K562 (cell line): ENCODE data around the gene PLCL1. TPM values are rescaled to one million over a fixed set of nuclear protein-coding genes. Genes with fewer than 3 reads are reported as not detected.
A peak's percentile ranks its signal among the peaks of the same experiment; 100 is the strongest.

Experiments used
- MAFG ChIP-seq: fragments of 450-650 bp; conservative IDR thresholded peaks from 2 replicates; pipeline ENCODE4 v1.6.1; 2016; ENCODE audit warnings: missing genetic modification characterization, missing compliant biosample characterization
- SPI1 ChIP-seq: IDR thresholded peaks from 2 replicates; pipeline ENCODE4 v1.6.1; 2011; ENCODE audit warnings: low read depth, low read length, control low read depth, borderline replicate concordance
- XRCC4 ChIP-seq: IDR thresholded peaks from one replicate; pipeline ENCODE4 v1.6.1; 2011; ENCODE audit not compliant: insufficient read depth, insufficient read length; ENCODE audit errors: extremely low read depth
- polyA plus RNA-seq, 8 experiments: library from polyadenylated mRNA; depleted of rRNA in 4 of 8; stranded (reverse) in 5 of 8; unstranded in 3 of 8; fragments of >200 nt; fragmentation: Nextera tagmentation in 2 of 8; fragmentation: Illumina TruSeq in 1 of 8; extraction: Ambion mirVana in 2 of 8; extraction: Trizol in 1 of 8; gene quantifications; 2 replicates each; pipeline versions ENCODE4 v1.2.1 to v1.2.3, GENCODE V29; 2011 to 2014; ENCODE audit warnings: inconsistent platforms in 1 of 8, missing spikeins in 1 of 8
- total RNA-seq, 7 experiments: library from RNA; depleted of rRNA in 6 of 7; stranded (reverse); fragments of >200 nt in 6 of 7; fragmentation: Illumina TruSeq in 2 of 7; extraction: Trizol in 2 of 7; gene quantifications; 2 replicates each; pipeline versions ENCODE4 v1.2.1 to v1.2.3, GENCODE V29; 2011 to 2021; ENCODE audit warnings: low replicate concordance in 1 of 7
- TF ChIP-seq, protein P1 (sequence below): fragments of 250-450 bp; sonication (Bioruptor Pico); IDR thresholded peaks from 2 replicates; pipeline ENCODE4 v1.4.0; 2020

PLCL1 gene
- total and polyA plus RNA-seq, 9 of the 15 experiments (the other 6 are each of a cell fraction or from before 2014, with no cell fraction given): 2.0 to 17.7 (median 8.6) TPM

GRCh38 chr2:197857476-197858107 lies 53.2 kb downstream of the PLCL1 start (continued):
- TF ChIP-seq, protein P1, sequence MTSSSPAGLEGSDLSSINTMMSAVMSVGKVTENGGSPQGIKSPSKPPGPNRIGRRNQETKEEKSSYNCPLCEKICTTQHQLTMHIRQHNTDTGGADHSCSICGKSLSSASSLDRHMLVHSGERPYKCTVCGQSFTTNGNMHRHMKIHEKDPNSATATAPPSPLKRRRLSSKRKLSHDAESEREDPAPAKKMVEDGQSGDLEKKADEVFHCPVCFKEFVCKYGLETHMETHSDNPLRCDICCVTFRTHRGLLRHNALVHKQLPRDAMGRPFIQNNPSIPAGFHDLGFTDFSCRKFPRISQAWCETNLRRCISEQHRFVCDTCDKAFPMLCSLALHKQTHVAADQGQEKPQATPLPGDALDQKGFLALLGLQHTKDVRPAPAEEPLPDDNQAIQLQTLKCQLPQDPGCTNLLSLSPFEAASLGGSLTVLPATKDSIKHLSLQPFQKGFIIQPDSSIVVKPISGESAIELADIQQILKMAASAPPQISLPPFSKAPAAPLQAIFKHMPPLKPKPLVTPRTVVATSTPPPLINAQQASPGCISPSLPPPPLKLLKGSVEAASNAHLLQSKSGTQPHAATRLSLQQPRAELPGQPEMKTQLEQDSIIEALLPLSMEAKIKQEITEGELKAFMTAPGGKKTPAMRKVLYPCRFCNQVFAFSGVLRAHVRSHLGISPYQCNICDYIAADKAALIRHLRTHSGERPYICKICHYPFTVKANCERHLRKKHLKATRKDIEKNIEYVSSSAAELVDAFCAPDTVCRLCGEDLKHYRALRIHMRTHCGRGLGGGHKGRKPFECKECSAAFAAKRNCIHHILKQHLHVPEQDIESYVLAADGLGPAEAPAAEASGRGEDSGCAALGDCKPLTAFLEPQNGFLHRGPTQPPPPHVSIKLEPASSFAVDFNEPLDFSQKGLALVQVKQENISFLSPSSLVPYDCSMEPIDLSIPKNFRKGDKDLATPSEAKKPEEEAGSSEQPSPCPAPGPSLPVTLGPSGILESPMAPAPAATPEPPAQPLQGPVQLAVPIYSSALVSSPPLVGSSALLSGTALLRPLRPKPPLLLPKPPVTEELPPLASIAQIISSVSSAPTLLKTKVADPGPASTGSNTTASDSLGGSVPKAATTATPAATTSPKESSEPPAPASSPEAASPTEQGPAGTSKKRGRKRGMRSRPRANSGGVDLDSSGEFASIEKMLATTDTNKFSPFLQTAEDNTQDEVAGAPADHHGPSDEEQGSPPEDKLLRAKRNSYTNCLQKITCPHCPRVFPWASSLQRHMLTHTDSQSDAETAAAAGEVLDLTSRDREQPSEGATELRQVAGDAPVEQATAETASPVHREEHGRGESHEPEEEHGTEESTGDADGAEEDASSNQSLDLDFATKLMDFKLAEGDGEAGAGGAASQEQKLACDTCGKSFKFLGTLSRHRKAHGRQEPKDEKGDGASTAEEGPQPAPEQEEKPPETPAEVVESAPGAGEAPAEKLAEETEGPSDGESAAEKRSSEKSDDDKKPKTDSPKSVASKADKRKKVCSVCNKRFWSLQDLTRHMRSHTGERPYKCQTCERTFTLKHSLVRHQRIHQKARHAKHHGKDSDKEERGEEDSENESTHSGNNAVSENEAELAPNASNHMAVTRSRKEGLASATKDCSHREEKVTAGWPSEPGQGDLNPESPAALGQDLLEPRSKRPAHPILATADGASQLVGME (CRISPR knock-in tag): no peak
- TF ChIP-seq XRCC4 (no peak), SPI1 (peak; percentile 52; the same call in 1 of the 2 replicates), MAFG (tag) (no peak)
- TF ChIP-seq, all 486 proteins: peak for 7
